ENCODE results near the gene CYYR1.

DNA sequence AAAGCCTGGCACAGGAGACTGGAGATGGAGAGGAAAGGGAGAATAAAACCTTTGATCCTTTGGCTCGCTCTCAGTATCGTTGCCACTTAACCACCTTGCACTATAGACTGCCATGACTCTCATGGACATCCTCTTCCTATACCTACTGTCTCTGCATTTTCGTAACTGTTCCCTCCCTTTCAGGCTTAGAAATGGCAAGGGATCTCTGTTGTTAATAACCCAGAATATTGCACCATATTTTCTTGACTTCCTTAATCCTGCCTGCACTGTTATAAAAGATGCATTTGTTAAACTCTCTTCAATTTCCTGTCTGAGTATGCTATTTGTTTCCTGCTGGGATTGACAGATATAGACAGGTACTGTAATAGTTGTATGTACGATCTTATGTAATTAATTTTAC lies 38.6 kb downstream of the CYYR1 start:
- TF ChIP-seq CTCF (IDR thresholded peaks at IDR 0.05; ENCODE audit: extremely low read depth in 1 of 2, insufficient read depth in 1 of 2, low read depth in 1 of 2, low read length in 2 of 2) (no peak), POLR2AphosphoS5 (IDR thresholded peaks at IDR 0.05; ENCODE audit: insufficient read depth, low read depth, low read length) (no peak), EZH2 (IDR thresholded peaks at IDR 0.05; ENCODE audit: borderline replicate concordance, low read depth, low read length, severe bottlenecking) (no peak), POLR2A (IDR thresholded peaks at IDR 0.05; ENCODE audit: low read depth, low read length) (no peak), FOS (IDR thresholded peaks at IDR 0.05; ENCODE audit: borderline replicate concordance, insufficient read depth, low read length) (no peak)
- TF ChIP-seq, protein P1, sequence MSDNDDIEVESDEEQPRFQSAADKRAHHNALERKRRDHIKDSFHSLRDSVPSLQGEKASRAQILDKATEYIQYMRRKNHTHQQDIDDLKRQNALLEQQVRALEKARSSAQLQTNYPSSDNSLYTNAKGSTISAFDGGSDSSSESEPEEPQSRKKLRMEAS (IDR thresholded peaks at IDR 0.05; ENCODE audit: insufficient read depth, insufficient read length), result no peak

Measured in endothelial cell of umbilical vein (primary cell).